Neural progenitor cell (in vitro differentiated cells): ENCODE measurements around the gene HMGXB4.

Source experiments
- CTCF ChIP-seq: fragments of 200-600 bp; sonication (generic); IDR thresholded peaks from 2 replicates; pipeline ENCODE4 v1.5.1; 2017; ENCODE audit warnings: antibody characterized with exemption, mild to moderate bottlenecking
- EZH2 ChIP-seq: fragments of 200-600 bp; sonication (generic); IDR thresholded peaks from 2 replicates; pipeline ENCODE4 v1.6.1; 2017; ENCODE audit warnings: antibody characterized with exemption, mild to moderate bottlenecking, moderate library complexity
- EZH2phosphoT487 ChIP-seq: fragments of 200-600 bp; sonication (generic); IDR thresholded peaks from 2 replicates; pipeline ENCODE4 v1.6.1; 2017; ENCODE audit warnings: antibody characterized with exemption

DNA sequence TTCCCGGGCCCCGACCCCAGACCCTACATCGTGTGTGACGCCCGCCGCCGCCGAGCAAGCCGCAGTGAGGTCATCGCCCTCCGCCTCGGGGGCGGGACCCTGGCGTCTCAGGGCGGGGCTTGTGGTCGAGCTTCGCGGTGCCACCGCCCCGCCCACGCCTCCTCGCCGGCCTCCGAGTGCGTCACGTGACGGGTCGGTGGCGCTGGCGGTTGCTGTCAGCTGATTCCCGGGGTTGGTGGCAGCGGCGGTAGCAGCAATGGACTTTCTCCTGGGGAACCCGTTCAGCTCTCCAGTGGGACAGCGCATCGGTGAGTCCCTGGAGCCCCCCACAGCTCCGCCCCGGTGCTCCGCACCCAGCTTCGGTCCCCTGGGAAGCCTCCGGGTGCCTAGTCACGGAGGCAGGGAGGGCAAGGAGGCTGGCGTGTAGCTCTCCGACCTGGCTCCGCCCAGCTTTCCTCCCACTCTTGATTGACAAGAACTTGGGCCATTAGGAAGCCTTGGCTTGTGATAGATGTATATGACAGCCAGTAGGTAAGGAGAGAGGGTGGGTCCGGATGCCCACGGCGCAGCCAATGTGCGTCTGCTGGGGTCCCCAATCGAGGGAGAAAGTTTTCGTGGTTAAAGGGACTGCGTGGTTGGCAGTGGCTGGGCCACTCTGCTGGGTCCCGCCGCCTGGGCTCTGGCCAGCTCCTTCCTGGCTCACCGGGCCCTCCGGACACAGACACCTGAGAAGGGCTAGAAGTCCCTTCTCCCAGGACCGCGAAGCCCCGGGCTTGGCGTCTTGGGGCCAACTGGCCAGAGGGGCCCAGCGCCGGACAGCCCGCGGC lies 42.6 kb downstream of the HMGXB4 start, which contains the start of gene TOM1:
- TF ChIP-seq CTCF (no peak), EZH2phosphoT487 (no peak), EZH2 (no peak)
